Measurements from ENCODE around the gene NPL. TPM values are rescaled to one million over a fixed set of nuclear protein-coding genes. Genes with fewer than 3 reads are reported as not detected.

Gene NPL
- polyA plus RNA-seq, 1 donor from 2014 or later = 1.2 TPM

- H3K36me3 ChIP-seq (ENCODE audit: insufficient read depth, low read length) = peaks cover 25% of the 10 kb centered on the region
- no peaks in the 10 kb centered on the region for H3K27me3 ChIP-seq (ENCODE audit: insufficient read depth, low read depth, low read length)
- H3K9me3 ChIP-seq (ENCODE audit: low read length) = no peaks in the 10 kb centered on the region
- H3K27ac ChIP-seq (ENCODE audit: low read length) = no peak overlapping the region
- peaks cover 6% of the 10 kb centered on the region for H4K20me1 ChIP-seq (ENCODE audit: insufficient read depth)
- no peaks in the 10 kb centered on the region for H3K9me2 ChIP-seq (ENCODE audit: insufficient read depth, low read length)
- H3K79me2 ChIP-seq (replicated peaks; ENCODE audit: insufficient read depth, low read length) = peaks cover 8% of the 10 kb centered on the region
- H3F3A ChIP-seq (ENCODE audit: insufficient read depth, low read length, poor library complexity, severe bottlenecking) = no peaks in the 10 kb centered on the region
- no peak overlapping the region for H3K9ac ChIP-seq (ENCODE audit: low read length)
- H3K4me2 ChIP-seq (ENCODE audit: low read length) = no peak overlapping the region
- H3K4me3 ChIP-seq (ENCODE audit: low read length) = no peak overlapping the region
- TF ChIP-seq SMC3 (conservative IDR thresholded peaks at IDR 0.05; ENCODE audit: poor library complexity) = no peak
- no peak for TF ChIP-seq RAD21 (conservative IDR thresholded peaks at IDR 0.05)
- no peak for TF ChIP-seq POLR2AphosphoS5 (IDR thresholded peaks at IDR 0.05)
- no peak for TF ChIP-seq TAF1 (IDR thresholded peaks at IDR 0.05; ENCODE audit: low read depth)
- TF ChIP-seq EZH2 (IDR thresholded peaks at IDR 0.05; ENCODE audit: borderline replicate concordance, insufficient read depth, low read length, poor library complexity, severe bottlenecking) = no peak
- TF ChIP-seq EP300 (conservative IDR thresholded peaks at IDR 0.05; ENCODE audit: poor library complexity, severe bottlenecking) = no peak
- no peak for TF ChIP-seq MXI1 (conservative IDR thresholded peaks at IDR 0.05; ENCODE audit: poor library complexity, severe bottlenecking)
- TF ChIP-seq CTCF (IDR thresholded peaks at IDR 0.05; ENCODE audit: poor library complexity, severe bottlenecking) = no peak
- TF ChIP-seq REST (IDR thresholded peaks at IDR 0.05; ENCODE audit: borderline replicate concordance) = no peak
- H2AFZ ChIP-seq (ENCODE audit: low read depth, low read length) = no peak overlapping the region
Observed at GRCh38 chr1:182860658-182861057, 71.1 kb downstream of the NPL start.

GRCh38 chr1:182861994-182862393 is 72.4 kb downstream of the NPL start:
- H3K9ac ChIP-seq (ENCODE audit: low read length) = no peak overlapping the region
- TF ChIP-seq RAD21 (conservative IDR thresholded peaks at IDR 0.05) (no peak), TAF1 (IDR thresholded peaks at IDR 0.05; ENCODE audit: low read depth) (no peak), CTCF (IDR thresholded peaks at IDR 0.05; ENCODE audit: poor library complexity, severe bottlenecking) (no peak), EP300 (conservative IDR thresholded peaks at IDR 0.05; ENCODE audit: poor library complexity, severe bottlenecking) (no peak), POLR2AphosphoS5 (IDR thresholded peaks at IDR 0.05) (no peak)
- H3K36me3 ChIP-seq (ENCODE audit: insufficient read depth, low read length) = peaks cover 25% of the 10 kb centered on the region
- no peak overlapping the region for H3K4me2 ChIP-seq (ENCODE audit: low read length)
- H3K27ac ChIP-seq (ENCODE audit: low read length) = no peak overlapping the region
- no peak overlapping the region for H2AFZ ChIP-seq (ENCODE audit: low read depth, low read length)
- H3F3A ChIP-seq (ENCODE audit: insufficient read depth, low read length, poor library complexity, severe bottlenecking) = no peaks in the 10 kb centered on the region
- H4K20me1 ChIP-seq (ENCODE audit: insufficient read depth) = peaks cover 3% of the 10 kb centered on the region
- H3K9me2 ChIP-seq (ENCODE audit: insufficient read depth, low read length) = no peaks in the 10 kb centered on the region
- H3K27me3 ChIP-seq (ENCODE audit: insufficient read depth, low read depth, low read length) = no peaks in the 10 kb centered on the region
- H3K9me3 ChIP-seq (ENCODE audit: low read length) = no peaks in the 10 kb centered on the region
- H3K4me3 ChIP-seq (ENCODE audit: low read length) = no peak overlapping the region
- H3K79me2 ChIP-seq (replicated peaks; ENCODE audit: insufficient read depth, low read length) = peaks cover 8% of the 10 kb centered on the region
